Femur (tissue), 1 donor: ENCODE results near the gene TBC1D7.

Experiments
- DNase-seq: peaks from one replicate; pipeline ENCODE4 v3.0.0-alpha.2; 2017

Gene TBC1D7

GRCh38 chr6:13263669-13264068 lies 64.7 kb downstream of the TBC1D7 start:
- DNase-seq: no peak

DNA sequence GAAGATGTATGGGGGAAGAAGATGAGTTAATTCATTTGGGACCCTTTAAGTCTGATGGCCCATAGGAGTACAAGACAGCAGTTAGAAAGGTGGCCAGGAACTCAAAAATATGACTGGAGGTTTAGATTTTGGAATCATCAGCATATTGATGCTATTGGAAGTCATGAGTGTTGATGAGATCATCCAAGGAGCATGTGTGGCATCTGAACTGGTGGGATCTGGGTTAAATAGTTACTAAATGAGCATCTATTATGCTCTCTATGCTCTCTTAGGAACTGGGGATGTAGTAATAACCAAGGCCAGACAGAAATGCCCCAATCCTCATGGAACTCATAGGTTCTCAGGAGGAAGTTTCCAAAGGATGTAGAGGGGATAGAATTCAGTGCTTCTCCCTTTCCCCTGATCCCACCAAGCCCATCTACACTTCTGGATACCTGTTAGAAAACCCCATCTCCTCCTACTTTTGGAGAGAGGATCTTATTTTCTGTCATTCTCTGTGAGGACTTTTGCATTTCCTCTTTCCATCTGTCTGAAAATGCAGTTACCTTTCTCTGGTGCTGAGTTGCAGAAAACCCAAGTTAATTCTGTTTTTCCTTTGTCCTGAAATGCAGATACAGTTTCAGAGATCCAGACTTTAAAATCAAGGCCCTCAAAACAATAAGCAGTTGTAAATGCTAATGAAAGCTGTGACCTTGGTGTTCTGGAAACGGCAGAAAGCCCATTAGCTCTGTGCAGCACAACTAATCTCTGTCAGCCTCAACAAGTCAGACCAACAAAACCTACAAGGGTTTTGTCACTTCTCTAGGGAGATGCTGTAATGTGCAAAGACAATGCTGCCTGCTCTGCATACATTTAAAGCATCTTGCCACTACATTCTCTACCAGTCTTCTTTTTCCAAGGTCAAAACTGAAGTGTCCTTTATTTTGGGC lies 65.8 kb downstream of the TBC1D7 start:
- DNase-seq: no peak

- no peak for DNase-seq
These were observed 66.8 kb downstream of the TBC1D7 start for GRCh38 chr6:13261464-13261994.

- DNase-seq: no peak
These were observed 67.5 kb downstream of the TBC1D7 start for GRCh38 chr6:13260831-13261230.

- DNase-seq: no peak
These were observed 68.2 kb downstream of the TBC1D7 start for GRCh38 chr6:13260101-13260598.

GRCh38 chr6:13259393-13259792 lies 68.9 kb downstream of the TBC1D7 start:
- DNase-seq: no peak

DNA sequence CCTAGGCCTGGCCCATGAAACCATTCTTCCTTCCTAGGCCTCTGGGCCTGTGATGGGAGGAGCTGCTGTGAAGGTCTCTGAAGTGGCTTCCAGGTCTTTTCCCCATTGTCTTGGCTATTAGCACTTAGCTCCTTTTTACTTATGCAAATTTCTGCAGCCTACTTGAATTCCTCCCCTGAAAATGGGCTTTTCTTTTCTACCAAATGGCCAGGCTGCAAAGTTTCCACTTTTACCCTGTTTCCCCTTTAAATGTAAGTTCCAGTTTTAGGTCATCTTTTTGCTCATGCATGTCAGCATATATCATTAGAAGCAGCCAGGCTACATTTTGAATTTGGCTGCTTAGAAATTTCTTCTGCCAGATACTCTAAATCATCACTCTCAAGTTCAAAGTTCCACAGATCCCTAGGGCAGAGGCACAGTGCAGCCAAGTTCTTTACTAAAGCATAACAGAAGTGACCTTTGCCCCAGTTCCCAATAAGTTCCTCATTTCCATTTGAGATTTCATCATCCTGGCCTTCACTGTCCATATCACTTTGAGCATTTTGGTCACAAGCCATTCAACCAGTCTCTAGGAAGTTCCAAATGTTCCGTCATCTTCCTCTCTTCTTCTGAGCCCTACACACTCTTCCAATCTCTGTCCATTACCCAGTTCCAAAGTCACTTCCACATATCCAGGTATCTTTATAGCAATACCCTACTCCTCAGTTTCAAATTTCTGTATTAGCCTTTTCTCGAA lies 71.9 kb downstream of the TBC1D7 start:
- no peak for DNase-seq
